Measurements from ENCODE around the gene NSF. TPM values are rescaled to one million over a fixed set of nuclear protein-coding genes. Genes with fewer than 3 reads are reported as not detected.
"Not testable (repeated sequence)": the region's sequence is repeated elsewhere in the genome, so short reads cannot be mapped to it uniquely, and the experiment has no call there.

Gene NSF
- total RNA-seq, 1 donor from 2014 or later: 13.0 TPM

DNA sequence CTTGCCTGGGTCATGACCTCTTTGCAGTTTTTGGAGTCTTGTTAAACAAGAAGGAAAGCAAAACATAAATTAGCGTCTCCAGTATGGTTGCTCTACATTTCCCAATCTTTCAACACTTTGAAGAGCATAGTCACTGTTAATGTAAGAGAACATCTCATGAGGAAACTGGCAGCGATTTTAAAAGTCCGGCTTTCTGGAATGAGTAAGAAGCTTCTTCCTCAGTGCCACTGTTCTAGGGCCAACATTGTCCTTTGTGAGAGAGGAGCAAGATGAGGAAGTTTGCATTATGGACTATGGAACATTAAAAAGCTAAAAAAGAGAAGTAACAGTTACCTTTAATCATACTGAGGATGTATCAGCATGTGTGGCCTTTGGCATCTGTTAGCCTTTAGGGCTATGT lies 154.9 kb downstream of the NSF start:
- intact Hi-C loops (cut with DNase I): no loop called here
- DNase-seq (ENCODE audit: low spot score in 2 of 2): no peak
- TF ChIP-seq, protein P1, sequence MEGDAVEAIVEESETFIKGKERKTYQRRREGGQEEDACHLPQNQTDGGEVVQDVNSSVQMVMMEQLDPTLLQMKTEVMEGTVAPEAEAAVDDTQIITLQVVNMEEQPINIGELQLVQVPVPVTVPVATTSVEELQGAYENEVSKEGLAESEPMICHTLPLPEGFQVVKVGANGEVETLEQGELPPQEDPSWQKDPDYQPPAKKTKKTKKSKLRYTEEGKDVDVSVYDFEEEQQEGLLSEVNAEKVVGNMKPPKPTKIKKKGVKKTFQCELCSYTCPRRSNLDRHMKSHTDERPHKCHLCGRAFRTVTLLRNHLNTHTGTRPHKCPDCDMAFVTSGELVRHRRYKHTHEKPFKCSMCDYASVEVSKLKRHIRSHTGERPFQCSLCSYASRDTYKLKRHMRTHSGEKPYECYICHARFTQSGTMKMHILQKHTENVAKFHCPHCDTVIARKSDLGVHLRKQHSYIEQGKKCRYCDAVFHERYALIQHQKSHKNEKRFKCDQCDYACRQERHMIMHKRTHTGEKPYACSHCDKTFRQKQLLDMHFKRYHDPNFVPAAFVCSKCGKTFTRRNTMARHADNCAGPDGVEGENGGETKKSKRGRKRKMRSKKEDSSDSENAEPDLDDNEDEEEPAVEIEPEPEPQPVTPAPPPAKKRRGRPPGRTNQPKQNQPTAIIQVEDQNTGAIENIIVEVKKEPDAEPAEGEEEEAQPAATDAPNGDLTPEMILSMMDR (IDR thresholded peaks at IDR 0.05): no peak
- peaks cover 8 to 10% of the 10 kb centered on the region in 2 donors for H3K36me3 ChIP-seq
- no peak overlapping the region for H3K27ac ChIP-seq
- H3K27me3 ChIP-seq: no peaks in the 10 kb centered on the region
- H3K4me3 ChIP-seq: no peak overlapping the region
- no peaks in the 10 kb centered on the region for H3K4me1 ChIP-seq
- H3K9me3 ChIP-seq: no peaks in the 10 kb centered on the region

DNA sequence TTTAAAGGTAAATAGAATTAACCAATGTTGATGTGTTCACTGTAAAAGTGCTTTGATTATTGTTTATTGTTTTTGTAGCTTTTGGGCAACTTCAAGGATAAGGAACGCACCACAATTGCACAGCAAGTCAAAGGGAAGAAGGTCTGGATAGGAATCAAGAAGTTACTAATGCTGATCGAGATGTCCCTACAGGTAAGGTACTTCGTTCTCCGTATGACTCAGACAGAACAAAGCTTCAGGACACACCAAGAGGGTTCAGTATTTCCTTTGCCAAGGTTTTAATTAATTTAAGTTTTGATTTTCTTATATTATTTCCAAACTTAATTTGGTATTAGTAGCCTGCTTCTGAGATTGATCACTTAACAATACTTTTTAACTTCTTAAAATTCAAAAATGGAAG lies 161.0 kb downstream of the NSF start:
- no peaks in the 10 kb centered on the region for H3K9me3 ChIP-seq
- H3K4me1 ChIP-seq: no peaks in the 10 kb centered on the region
- intact Hi-C loops (cut with DNase I): no loop called here
- no peak for DNase-seq (ENCODE audit: low spot score in 2 of 2)
- TF ChIP-seq, protein P1 (IDR thresholded peaks at IDR 0.05): no peak
- no peaks in the 10 kb centered on the region for H3K27me3 ChIP-seq
- no peak overlapping the region for H3K4me3 ChIP-seq
- H3K36me3 ChIP-seq: peaks cover 9 to 41% of the 10 kb centered on the region in 2 donors
- H3K27ac ChIP-seq: no peak overlapping the region

DNA sequence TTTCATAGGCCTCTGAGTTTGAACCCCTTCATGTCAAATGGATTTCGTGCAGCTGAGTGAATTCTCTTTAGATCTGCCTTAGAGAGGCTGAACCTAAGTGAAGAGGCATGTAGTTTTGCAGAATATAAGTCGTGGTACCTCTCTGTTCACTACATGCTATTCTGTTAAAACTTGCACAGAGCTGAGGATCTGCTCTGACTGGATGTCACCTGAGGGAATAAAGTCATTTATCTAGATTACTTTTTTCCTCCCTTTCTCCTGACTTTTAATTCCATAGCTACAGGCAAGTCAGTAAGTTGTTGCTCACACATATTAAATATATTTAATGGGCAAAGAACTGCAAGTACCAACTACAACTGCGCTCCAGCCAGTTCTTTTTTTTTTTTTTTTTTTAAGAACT lies 163.3 kb downstream of the NSF start:
- Histone ChIP-seq H3K27ac (no peak overlapping the region), H3K4me1 (no peaks in the 10 kb centered on the region), H3K36me3 (peaks cover 6 to 41% of the 10 kb centered on the region in 2 donors), H3K27me3 (no peaks in the 10 kb centered on the region), H3K9me3 (no peaks in the 10 kb centered on the region), H3K4me3 (no peak overlapping the region)
- intact Hi-C loops (cut with DNase I): no loop called here
- TF ChIP-seq, protein P1 (IDR thresholded peaks at IDR 0.05): no peak
- DNase-seq (ENCODE audit: low spot score in 2 of 2): no peak

DNA sequence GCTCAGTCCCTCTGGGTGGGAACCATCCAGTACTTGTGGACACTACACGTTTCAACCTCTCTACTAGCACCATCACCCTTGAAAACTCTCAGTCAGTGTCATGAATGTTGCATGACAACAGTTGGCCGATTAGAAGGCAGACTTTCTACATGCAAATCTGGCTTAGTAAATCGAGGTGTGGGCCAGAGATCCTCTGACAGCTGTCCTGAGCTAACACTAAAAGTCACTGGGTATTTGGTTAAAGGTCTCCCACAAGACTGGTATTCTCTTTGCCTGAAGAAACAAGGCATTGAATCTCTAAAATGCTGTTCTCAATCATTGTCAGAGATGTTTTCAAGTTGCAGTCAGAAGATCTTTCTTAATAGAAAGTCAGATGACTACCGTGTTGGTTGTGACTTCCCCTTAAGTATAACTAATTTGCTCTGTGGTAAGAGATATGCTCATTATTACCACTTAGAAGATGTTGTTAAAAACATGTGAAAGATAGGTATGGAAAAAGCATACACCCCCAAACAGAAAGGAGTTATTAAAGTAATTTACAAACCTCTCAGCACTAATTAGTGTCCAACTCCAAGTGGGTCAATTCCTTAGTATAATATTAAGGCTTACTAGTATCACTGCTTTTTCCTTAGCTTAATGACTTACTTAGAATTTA lies 165.7 kb downstream of the NSF start:
- H3K9me3 ChIP-seq: no peaks in the 10 kb centered on the region
- peaks cover 6 to 33% of the 10 kb centered on the region in 2 donors for H3K36me3 ChIP-seq
- intact Hi-C loops (cut with DNase I): no loop called here
- DNase-seq (ENCODE audit: low spot score in 2 of 2): no peak
- H3K27ac ChIP-seq: no peak overlapping the region
- H3K4me1 ChIP-seq: no peaks in the 10 kb centered on the region
- H3K4me3 ChIP-seq: no peak overlapping the region
- TF ChIP-seq, protein P1 (IDR thresholded peaks at IDR 0.05): no peak
- H3K27me3 ChIP-seq: no peaks in the 10 kb centered on the region

DNA sequence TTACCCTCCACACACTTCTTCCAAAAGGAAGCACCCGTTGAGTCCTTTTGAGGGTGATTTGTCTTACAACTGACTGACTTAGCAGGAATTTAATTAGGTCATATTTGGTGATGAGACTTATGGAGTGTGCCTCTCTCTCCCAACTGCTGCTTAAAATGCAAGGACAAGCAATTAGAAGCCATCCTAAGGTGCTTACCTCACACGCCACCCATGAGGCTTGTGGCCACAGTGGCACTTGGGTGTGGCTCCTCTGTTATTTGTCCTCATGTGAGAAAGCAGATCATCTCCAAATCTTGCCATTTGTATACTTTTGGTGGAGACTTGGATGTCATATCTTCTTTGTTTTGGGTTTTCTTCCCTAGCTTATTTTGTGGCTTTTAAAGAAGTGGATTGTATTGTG lies 166.4 kb downstream of the NSF start:
- Histone ChIP-seq H3K4me3 (no peak overlapping the region), H3K36me3 (peaks cover 6 to 30% of the 10 kb centered on the region in 2 donors), H3K4me1 (no peaks in the 10 kb centered on the region), H3K27ac (no peak overlapping the region), H3K27me3 (no peaks in the 10 kb centered on the region), H3K9me3 (no peaks in the 10 kb centered on the region)
- TF ChIP-seq, protein P1 (IDR thresholded peaks at IDR 0.05): no peak
- no peak for DNase-seq (ENCODE audit: low spot score in 2 of 2)
- intact Hi-C loops (cut with DNase I): no loop called here

DNA sequence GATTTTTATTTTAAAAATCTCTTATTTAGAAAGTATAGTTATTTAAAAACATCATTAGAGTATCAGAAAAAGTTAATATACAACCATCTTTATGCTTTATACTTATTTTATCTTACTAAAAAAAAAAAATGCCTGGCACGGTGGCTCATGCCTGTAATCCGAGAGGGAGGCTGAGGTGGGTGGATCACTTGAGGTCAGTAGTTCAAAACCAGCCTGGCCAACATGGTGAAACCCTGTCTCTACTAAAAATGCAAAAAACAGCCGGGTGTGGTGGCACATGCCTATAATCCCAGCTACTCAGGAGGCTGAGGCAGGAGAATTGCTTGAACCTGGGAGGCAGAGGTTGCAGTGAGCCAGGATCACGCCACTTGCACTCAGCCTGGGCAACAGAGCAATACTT lies 167.1 kb downstream of the NSF start:
- H3K36me3 ChIP-seq: peaks cover 4 to 23% of the 10 kb centered on the region in 2 donors

More for the DNA sequence above, 167.1 kb downstream of the NSF start:
- H3K4me1 ChIP-seq; DNase-seq (ENCODE audit: low spot score in 2 of 2); H3K4me3 ChIP-seq; intact Hi-C loops (cut with DNase I); H3K27me3 ChIP-seq; H3K27ac ChIP-seq; H3K9me3 ChIP-seq: not testable (repeated sequence)

Data from ascending aorta (tissue), 2 donors.